Ovary (tissue), 9 donors: ENCODE measurements around the gene COBL. TPM values are rescaled to one million over a fixed set of nuclear protein-coding genes. Genes with fewer than 3 reads are reported as not detected.

ENCODE experiments used
- DNase-seq, 5 donors: peaks; one replicate each; pipeline ENCODE4 v3.0.0-alpha.2; 2019 to 2020
- H3K27ac ChIP-seq, 2 donors: fragments of 200-600 bp; one replicate each; pipeline versions ENCODE4 v1.5.1 to v1.8.0; 2019 to 2022
- H3K27me3 ChIP-seq: fragments of 200-600 bp; one replicate; pipeline ENCODE4 v1.8.0; 2022
- H3K36me3 ChIP-seq: fragments of 200-600 bp; sonication (generic); one replicate; pipeline ENCODE4 v1.5.1; 2019
- H3K4me1 ChIP-seq: one replicate; pipeline ENCODE4 v1.8.1; 2013; ENCODE audit warnings: mild to moderate bottlenecking, moderate library complexity; ENCODE audit not compliant: insufficient read depth
- H3K4me3 ChIP-seq: fragments of 200-600 bp; sonication (generic); one replicate; pipeline ENCODE4 v1.5.1; 2017
- H3K9me3 ChIP-seq, 2 donors: fragments of 200-600 bp in 1 of 2; sonication (generic) in 1 of 2; one replicate each; pipeline versions ENCODE4 v1.5.1 to v1.8.1; 2013 to 2019; ENCODE audit warnings: mild to moderate bottlenecking in 1 of 2, moderate library complexity in 1 of 2
- EP300 ChIP-seq: sonication (generic); formaldehyde crosslinking; IDR thresholded peaks from one replicate; pipeline ENCODE4 v1.6.1; 2017; ENCODE audit warnings: antibody characterized with exemption
- POLR2A ChIP-seq: fragments of 450-650 bp; IDR thresholded peaks from one replicate; pipeline ENCODE4 v1.6.1; 2017; ENCODE audit warnings: antibody characterized with exemption, mild to moderate bottlenecking, moderate library complexity
- WGBS, 3 donors: extraction: QIAGEN DNeasy Blood & Tissue Kit in 1 of 3; methylation state at CpG; one replicate each; pipeline versions ENCODE4 v1.1.5 to v1.1.7; 2013 to 2017; 5-methylcytosine and 5-hydroxymethylcytosine counted together
- intact Hi-C, 4 donors: fragments of 100-400 bp; cut with DNase I; formaldehyde crosslinking; loops; one replicate each; pipeline versions ENCODE4 v1.11.0 to v1.15.1; 2022 to 2023
- polyA plus RNA-seq, 2 donors: library from polyadenylated mRNA; stranded (reverse); fragments of 200-250 nt in 1 of 2; fragments of 350-450 nt in 1 of 2; fragmentation: Illumina TruSeq in 1 of 2; extraction: RNeasy Lipid Tissue Mini Kit (QIAGEN cat#74804) in 1 of 2; gene quantifications; one replicate each; pipeline ENCODE4 v1.2.3, GENCODE V29; 2013 to 2014
- total RNA-seq, 7 donors: library from RNA; depleted of rRNA in 2 of 7; stranded (reverse); fragments of >200 nt in 2 of 7; fragmentation: NEBNext Ultra II Directional in 3 of 7; extraction: Animal tissue kit (Norgen Biotek cat#: 25700) in 3 of 7; gene quantifications; one replicate each; pipeline versions ENCODE4 v1.1.0 to v1.2.4, GENCODE V29; 2016 to 2023
- TF ChIP-seq, protein P1 (sequence below), 3 donors: fragments of 450-650 bp in 2 of 3; fragments of 200-600 bp in 1 of 3; IDR thresholded peaks; one replicate each; pipeline versions ENCODE4 v1.5.1 to v1.8.0; 2016 to 2022; ENCODE audit warnings: antibody characterized with exemption in 3 of 3, mild to moderate bottlenecking in 1 of 3
- donor health status: DM: no; HTN: no; CAD: no; lungs with moderate emphysema.
- donor health status: DM: no; HTN: no; CAD: no.
- donor health status: Bipolar disorder and iron deficiency.
- donor health status: DM: yes; HTN: yes; CAD: no.
- donor health status: DM: no; HTN: no; CAD: no.
- donor health status: DM: yes; HTN: yes; CAD: no.

The COBL gene
- total and polyA plus RNA-seq, 9 donors: 0.87 to 33.4 (median 3.9) TPM

DNA sequence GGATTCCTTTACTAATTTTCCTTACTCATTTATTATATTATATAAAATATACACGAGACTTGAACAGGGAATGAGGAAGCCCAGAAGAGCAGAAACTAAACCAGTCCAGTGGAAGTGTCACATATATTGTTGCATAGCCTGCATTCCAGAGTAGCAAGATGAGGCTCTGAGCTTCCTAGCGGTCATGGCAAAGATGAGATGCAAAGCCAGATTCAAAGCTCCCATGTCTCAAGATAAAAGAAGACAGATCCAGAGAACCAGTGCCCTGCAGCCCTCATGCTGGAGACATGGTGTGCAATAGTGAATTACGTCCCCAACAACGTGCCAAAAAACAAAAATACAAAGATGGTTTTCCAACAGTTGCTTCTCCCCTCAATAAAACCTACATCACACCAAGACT lies 59.7 kb downstream of the COBL start:
- no peaks in the 10 kb centered on the region for H3K4me1 ChIP-seq
- no peaks in the 10 kb centered on the region for H3K36me3 ChIP-seq
- DNase-seq: no peak
- intact Hi-C loops: no loop called here
- no peaks in the 10 kb centered on the region for H3K9me3 ChIP-seq
- no peak overlapping the region for H3K4me3 ChIP-seq
- WGBS, 3 donors: 91 to 94% (median 91%) methylated on average over 4 of the region's 4 CpGs
- H3K27me3 ChIP-seq: no peaks in the 10 kb centered on the region
- TF ChIP-seq POLR2A (no peak), EP300 (no peak)
- TF ChIP-seq, protein P1, sequence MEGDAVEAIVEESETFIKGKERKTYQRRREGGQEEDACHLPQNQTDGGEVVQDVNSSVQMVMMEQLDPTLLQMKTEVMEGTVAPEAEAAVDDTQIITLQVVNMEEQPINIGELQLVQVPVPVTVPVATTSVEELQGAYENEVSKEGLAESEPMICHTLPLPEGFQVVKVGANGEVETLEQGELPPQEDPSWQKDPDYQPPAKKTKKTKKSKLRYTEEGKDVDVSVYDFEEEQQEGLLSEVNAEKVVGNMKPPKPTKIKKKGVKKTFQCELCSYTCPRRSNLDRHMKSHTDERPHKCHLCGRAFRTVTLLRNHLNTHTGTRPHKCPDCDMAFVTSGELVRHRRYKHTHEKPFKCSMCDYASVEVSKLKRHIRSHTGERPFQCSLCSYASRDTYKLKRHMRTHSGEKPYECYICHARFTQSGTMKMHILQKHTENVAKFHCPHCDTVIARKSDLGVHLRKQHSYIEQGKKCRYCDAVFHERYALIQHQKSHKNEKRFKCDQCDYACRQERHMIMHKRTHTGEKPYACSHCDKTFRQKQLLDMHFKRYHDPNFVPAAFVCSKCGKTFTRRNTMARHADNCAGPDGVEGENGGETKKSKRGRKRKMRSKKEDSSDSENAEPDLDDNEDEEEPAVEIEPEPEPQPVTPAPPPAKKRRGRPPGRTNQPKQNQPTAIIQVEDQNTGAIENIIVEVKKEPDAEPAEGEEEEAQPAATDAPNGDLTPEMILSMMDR (IDR thresholded peaks at IDR 0.05): no peak
- no peak overlapping the region for H3K27ac ChIP-seq

DNA sequence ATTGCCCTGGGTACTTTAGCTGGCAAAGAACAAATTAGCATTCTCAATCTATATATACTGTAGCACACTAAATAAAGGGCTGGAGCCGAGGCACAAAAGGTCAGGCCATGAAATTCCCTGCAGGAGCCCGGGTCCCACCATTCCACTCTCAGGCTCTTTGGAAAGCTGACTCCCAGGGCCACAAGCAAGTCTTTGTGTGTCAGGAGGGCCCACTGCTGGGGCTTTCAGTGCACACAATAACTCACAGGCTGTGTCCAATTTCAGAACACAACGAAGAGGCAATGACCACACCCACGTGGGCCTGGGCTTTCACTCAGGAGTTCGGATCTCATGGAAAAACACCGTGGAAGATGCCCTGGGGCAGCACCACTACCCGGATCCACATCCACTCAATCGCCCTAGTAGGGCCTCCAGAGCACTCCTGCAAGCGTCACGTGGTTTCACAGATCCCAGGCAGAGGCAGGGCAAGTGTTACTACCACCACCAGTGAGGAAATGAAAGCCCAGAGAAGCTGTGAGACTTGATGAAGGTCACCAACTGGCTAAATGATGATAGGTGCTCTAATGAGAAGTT lies 60.3 kb downstream of the COBL start:
- no peak overlapping the region for H3K4me3 ChIP-seq
- H3K4me1 ChIP-seq: no peaks in the 10 kb centered on the region
- H3K36me3 ChIP-seq: no peaks in the 10 kb centered on the region
- intact Hi-C loops: no loop called here
- TF ChIP-seq POLR2A (no peak), EP300 (no peak)
- TF ChIP-seq, protein P1 (IDR thresholded peaks at IDR 0.05): no peak
- H3K27ac ChIP-seq: no peak overlapping the region
- DNase-seq: no peak
- H3K27me3 ChIP-seq: no peaks in the 10 kb centered on the region
- 83 to 85% (median 84%) methylated on average over 10 of the region's 10 CpGs for WGBS, 3 donors
- H3K9me3 ChIP-seq: no peaks in the 10 kb centered on the region

DNA sequence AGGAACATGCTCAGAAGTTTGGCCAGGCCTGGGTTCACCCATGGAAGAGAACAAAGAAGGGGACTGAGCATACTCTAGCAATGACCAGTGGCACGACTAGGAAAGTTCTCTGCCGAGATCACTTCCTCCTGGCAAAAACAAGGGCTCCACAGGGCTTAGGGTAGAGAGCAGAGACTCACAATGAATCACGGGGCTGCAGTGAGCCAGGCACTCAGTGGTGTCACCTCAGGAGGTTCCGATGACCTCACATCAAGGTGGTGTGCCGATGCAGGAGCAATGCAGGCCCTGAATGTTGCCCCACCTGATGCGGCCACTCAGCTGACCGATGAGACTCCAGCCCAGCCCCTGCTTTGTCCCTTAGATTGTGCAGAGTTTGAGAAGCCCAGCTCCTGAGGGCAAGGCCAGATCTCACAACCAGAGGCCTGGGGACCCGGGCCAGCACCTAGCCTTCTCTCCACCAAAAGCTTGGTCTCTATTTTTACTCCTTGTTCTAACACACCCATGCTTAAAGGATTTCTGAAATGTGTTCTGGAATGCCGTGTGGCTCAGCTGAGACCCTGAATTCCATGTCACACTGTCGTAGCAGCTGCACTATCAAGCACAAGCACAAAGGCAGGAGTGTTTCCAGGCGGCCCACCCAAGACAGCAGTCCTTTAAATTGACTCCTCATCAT lies 60.9 kb downstream of the COBL start:
- Histone ChIP-seq H3K4me3 (no peak overlapping the region), H3K27ac (no peak overlapping the region), H3K4me1 (no peaks in the 10 kb centered on the region), H3K36me3 (no peaks in the 10 kb centered on the region), H3K27me3 (no peaks in the 10 kb centered on the region), H3K9me3 (no peaks in the 10 kb centered on the region)
- TF ChIP-seq POLR2A: no peak
- TF ChIP-seq, protein P1 (IDR thresholded peaks at IDR 0.05): no peak
- no peak for TF ChIP-seq EP300
- WGBS, 3 donors: 85 to 92% (median 89%) methylated on average over 11 of the region's 11 CpGs
- intact Hi-C loops: no loop called here
- no peak for DNase-seq

DNA sequence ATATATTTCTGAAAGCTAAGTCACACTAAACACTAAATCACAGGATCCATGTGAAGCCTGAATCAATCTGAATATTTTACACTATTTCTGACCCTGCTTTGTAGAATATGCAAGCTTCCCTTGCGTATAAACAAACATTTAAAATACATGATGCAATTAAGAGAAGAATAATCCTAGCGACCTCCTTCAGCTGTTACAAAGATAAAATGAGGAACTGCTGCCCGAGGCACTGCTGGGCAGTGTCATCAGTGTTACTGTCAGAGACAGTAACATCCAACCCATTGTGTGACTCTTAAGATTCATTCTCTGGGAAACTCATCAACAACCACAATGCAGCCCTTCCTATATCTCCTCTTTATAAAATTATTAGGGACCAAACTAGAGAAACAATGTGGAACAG lies 61.6 kb downstream of the COBL start:
- no peaks in the 10 kb centered on the region for H3K27me3 ChIP-seq
- DNase-seq: no peak
- intact Hi-C loops: no loop called here
- TF ChIP-seq, protein P1 (IDR thresholded peaks at IDR 0.05): no peak
- no peak for TF ChIP-seq EP300
- TF ChIP-seq POLR2A: no peak
- 84 to 90% (median 85%) methylated on average over 3 of the region's 3 CpGs for WGBS, 3 donors
- H3K4me3 ChIP-seq: no peak overlapping the region
- H3K36me3 ChIP-seq: no peaks in the 10 kb centered on the region
- no peaks in the 10 kb centered on the region for H3K9me3 ChIP-seq
- H3K27ac ChIP-seq: no peak overlapping the region
- no peaks in the 10 kb centered on the region for H3K4me1 ChIP-seq
